MCF 10A (cell line): Measurements from ENCODE around the gene PFN2. TPM values are rescaled to one million over a fixed set of nuclear protein-coding genes. Genes with fewer than 3 reads are reported as not detected.

Experiments used
- BruUV-seq: library from RNA; stranded (reverse); fragments of 400-500 nt; replicated peaks from 2 replicates; lab custom pipeline; 2021; lab: Mats Ljungman, UMichigan
- CTCF ChIA-PET: fragments of 300-600 bp; sonication (Branson Sonifier 250); formaldehyde crosslinking; extraction: SDS; loops from one replicate; lab custom pipeline; 2021; ENCODE audit warnings: antibody characterized with exemption, inconsistent platforms; lab: Yijun Ruan, JAX
- POLR2A ChIA-PET: fragments of 300-600, 350-650 bp; sonication (Branson Sonifier 250); formaldehyde crosslinking; extraction: SDS; loops from one replicate; lab custom pipeline; 2020; ENCODE audit warnings: antibody characterized with exemption, inconsistent platforms; lab: Yijun Ruan, JAX
- DNase-seq: peaks from one replicate; pipeline ENCODE4 v3.0.0-alpha.2; 2018; ENCODE audit not compliant: unreplicated experiment
- H3K27ac Mint-ChIP-seq: one replicate; pipeline ENCODE4 v1.8.0; 2022; ENCODE audit warnings: mild to moderate bottlenecking, low read depth, mixed read lengths; ENCODE audit not compliant: unreplicated experiment
- H3K27me3 Mint-ChIP-seq: one replicate; pipeline ENCODE4 v1.8.0; 2022; ENCODE audit warnings: mixed read lengths; ENCODE audit not compliant: insufficient read depth, unreplicated experiment
- H3K36me3 Mint-ChIP-seq: one replicate; pipeline ENCODE4 v1.8.0; 2022; ENCODE audit warnings: mild to moderate bottlenecking, moderate library complexity, mixed read lengths; ENCODE audit not compliant: insufficient read depth, unreplicated experiment
- H3K4me1 Mint-ChIP-seq: one replicate; pipeline ENCODE4 v1.8.0; 2022; ENCODE audit warnings: mixed read lengths; ENCODE audit not compliant: insufficient read depth, unreplicated experiment
- H3K4me3 Mint-ChIP-seq: one replicate; pipeline ENCODE4 v1.8.0; 2022; ENCODE audit warnings: mild to moderate bottlenecking, moderate library complexity, mixed read lengths; ENCODE audit not compliant: unreplicated experiment
- H3K9me3 Mint-ChIP-seq: one replicate; pipeline ENCODE4 v1.8.0; 2022; ENCODE audit warnings: mixed read lengths; ENCODE audit not compliant: unreplicated experiment
- intact Hi-C: fragments of 100-400 bp; cut with micrococcal nuclease; formaldehyde crosslinking; loops from 2 replicates; pipeline ENCODE4 v1.14.1; 2022
- total RNA-seq: library from RNA; stranded (reverse); gene quantifications from 2 replicates; pipeline ENCODE4 v1.2.3, GENCODE V29; 2022
- TF ChIP-seq, protein P1 (sequence below): fragments of 200-600 bp; IDR thresholded peaks from one replicate; pipeline ENCODE4 v1.8.0; 2022; ENCODE audit warnings: antibody characterized with exemption, mild to moderate bottlenecking; ENCODE audit not compliant: unreplicated experiment

Gene PFN2
- total RNA-seq, 1 experiment from 2014 or later: 117 TPM

DNA sequence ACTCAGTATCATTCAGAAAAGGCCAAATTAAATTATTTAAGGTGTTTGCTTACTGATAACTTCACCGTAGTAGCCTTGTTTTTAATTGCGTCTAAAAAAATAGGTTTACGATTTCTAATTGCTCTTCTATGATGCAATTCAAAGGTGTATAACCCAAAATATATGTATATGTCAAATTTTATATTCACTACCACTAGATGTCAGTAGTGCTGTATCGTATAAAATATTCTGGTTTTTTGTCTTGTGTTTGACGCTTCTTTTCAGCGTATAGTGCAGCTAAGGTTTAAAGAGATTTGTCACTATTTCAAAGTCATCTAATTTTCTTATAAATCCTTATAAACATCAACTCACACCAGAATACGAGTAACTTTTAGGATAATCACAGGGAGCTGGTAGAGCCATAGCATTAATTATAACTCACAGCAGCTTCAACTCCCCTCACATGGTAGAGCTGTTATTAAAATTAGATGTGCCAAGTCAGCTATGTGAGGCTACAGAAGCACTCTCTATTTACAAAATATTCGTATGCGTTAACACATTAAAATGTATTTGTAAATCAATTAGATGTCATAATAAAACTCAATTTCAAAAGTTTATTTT is 3.5 kb downstream of the PFN2 start:
- ChIA-PET POLR2A (interaction anchor here (0.6 to 9.7 kb wide), 7 partner anchors 73 to 442 kb away, joined by 3 to 119 read pairs (median 3); partner anchors contain the start of genes COMMD2 and TSC22D2), CTCF (interaction anchor here (0.5 to 8.4 kb wide), 16 partner anchors 9 to 545 kb away, joined by 3 to 110 read pairs (median 3); no protein-coding TSS in a partner anchor)
- Mint-ChIP-seq H3K4me3 (peak overlapping the region; percentile 80), H3K27me3 (no peaks in the 10 kb centered on the region), H3K9me3 (no peaks in the 10 kb centered on the region), H3K27ac (peak overlapping the region; percentile 23), H3K4me1 (peaks cover 26% of the 10 kb centered on the region), H3K36me3 (peaks cover 37% of the 10 kb centered on the region)
- TF ChIP-seq, protein P1, sequence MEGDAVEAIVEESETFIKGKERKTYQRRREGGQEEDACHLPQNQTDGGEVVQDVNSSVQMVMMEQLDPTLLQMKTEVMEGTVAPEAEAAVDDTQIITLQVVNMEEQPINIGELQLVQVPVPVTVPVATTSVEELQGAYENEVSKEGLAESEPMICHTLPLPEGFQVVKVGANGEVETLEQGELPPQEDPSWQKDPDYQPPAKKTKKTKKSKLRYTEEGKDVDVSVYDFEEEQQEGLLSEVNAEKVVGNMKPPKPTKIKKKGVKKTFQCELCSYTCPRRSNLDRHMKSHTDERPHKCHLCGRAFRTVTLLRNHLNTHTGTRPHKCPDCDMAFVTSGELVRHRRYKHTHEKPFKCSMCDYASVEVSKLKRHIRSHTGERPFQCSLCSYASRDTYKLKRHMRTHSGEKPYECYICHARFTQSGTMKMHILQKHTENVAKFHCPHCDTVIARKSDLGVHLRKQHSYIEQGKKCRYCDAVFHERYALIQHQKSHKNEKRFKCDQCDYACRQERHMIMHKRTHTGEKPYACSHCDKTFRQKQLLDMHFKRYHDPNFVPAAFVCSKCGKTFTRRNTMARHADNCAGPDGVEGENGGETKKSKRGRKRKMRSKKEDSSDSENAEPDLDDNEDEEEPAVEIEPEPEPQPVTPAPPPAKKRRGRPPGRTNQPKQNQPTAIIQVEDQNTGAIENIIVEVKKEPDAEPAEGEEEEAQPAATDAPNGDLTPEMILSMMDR: peak; percentile 47
- no TSS peak for BruUV-seq
- DNase-seq: peak; percentile 75
- intact Hi-C loops: loop anchor here (1.0 to 5.0 kb wide), 5 partner anchors 30 to 530 kb away; partner anchors contain the start of gene TSC22D2

DNA sequence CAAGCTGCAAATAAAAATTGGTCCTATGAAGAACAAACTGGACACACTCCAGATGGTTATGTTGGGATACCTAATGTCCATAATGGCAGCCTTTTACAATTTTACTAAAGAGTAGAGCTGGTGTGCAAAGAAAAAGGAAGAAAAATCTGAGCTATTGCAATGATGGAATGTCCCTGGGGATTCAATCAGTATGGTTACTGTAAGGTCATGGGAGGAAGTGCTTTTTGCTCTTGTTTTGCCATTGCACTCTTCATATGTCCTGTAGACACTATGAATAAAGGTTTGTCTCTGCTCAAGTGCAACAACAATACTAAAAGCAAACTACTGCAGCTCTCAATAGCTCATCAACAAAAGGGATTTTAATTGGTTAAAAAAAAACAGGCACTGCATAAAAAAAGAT is 5.4 kb downstream of the PFN2 start:
- BruUV-seq: no TSS peak

DNA sequence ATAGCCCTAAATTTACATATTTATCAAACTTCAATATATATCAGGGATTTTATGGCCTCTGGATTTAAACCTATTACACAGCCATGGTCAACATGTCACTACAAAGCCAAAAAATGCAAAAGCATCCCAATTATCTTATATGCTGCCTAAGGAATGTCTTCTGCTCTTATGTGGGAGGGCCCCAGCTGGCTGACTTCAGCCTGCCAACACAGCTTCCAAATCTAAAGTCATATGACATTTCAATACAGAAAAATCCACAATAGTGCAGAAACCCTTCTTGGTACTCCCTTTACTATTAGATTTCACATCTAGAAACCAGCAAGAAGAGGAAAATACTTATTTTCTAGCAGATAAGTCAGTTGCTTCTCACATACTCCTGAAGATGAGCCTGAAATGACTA is 6.4 kb downstream of the PFN2 start:
- no TSS peak for BruUV-seq
- Mint-ChIP-seq H3K27ac (peak overlapping the region; percentile 28), H3K27me3 (no peaks in the 10 kb centered on the region), H3K36me3 (peaks cover 46% of the 10 kb centered on the region), H3K4me1 (peaks cover 18% of the 10 kb centered on the region), H3K9me3 (no peaks in the 10 kb centered on the region), H3K4me3 (no peak overlapping the region)
- TF ChIP-seq, protein P1: no peak
- CTCF ChIA-PET: interaction anchor here (0.6 to 8.4 kb wide), 5 partner anchors 28 to 308 kb away, joined by 3 to 110 read pairs (median 32); no protein-coding TSS in a partner anchor
- no peak for DNase-seq
- POLR2A ChIA-PET: interaction anchor here (1.4 to 9.7 kb wide), 2 partner anchors 218 to 256 kb away, joined by 4 to 119 read pairs; no protein-coding TSS in a partner anchor
- intact Hi-C loops: no loop called here

More for the DNA sequence above, 5.4 kb downstream of the PFN2 start:
- no peak for DNase-seq
- TF ChIP-seq, protein P1: no peak
- intact Hi-C loops: loop anchor here (5.0 kb wide), 2 partner anchors 442 to 532 kb away; partner anchors contain the start of gene TSC22D2
- Mint-ChIP-seq H3K4me1 (peaks cover 19% of the 10 kb centered on the region), H3K9me3 (no peaks in the 10 kb centered on the region), H3K36me3 (peaks cover 46% of the 10 kb centered on the region), H3K27me3 (no peaks in the 10 kb centered on the region), H3K27ac (no peak overlapping the region), H3K4me3 (no peak overlapping the region)
- ChIA-PET CTCF (interaction anchor here (0.6 to 8.4 kb wide), 9 partner anchors 10 to 448 kb away, joined by 3 to 110 read pairs (median 6); no protein-coding TSS in a partner anchor), POLR2A (interaction anchor here (9.7 kb wide), 1 partner anchor 217 kb away, joined by 119 read pairs; no protein-coding TSS in a partner anchor)

DNA sequence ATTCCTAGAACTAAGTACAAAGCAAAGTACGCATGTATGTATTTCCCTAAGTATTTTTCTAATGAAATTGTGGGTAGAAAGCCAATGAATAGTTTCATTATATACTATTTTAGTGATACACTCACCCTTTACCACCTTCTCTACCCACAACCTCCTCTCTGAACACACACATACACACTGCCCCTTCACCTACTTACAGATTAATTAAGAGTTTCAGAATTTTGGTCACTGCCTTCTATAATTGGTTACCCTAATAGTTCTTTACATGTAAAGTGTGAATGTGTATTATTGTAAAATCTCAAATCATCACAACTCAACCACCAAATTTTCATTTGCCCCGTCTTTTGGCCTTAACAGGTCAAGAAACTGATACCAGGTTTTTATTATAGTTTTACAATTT is 7.2 kb downstream of the PFN2 start:
- BruUV-seq: no TSS peak
- H3K36me3 Mint-ChIP-seq: peaks cover 50% of the 10 kb centered on the region
- H3K4me1 Mint-ChIP-seq: peaks cover 14% of the 10 kb centered on the region

More for the DNA sequence above, 7.2 kb downstream of the PFN2 start:
- ChIA-PET POLR2A (interaction anchor here (0.9 to 1.6 kb wide), 3 partner anchors 8 to 583 kb away, joined by 3 to 8 read pairs (median 4); partner anchors contain the start of genes EIF2A, PFN2 and SERP1), CTCF (interaction anchor here (0.6 to 8.4 kb wide), 3 partner anchors 27 to 309 kb away, joined by 3 to 110 read pairs (median 21); no protein-coding TSS in a partner anchor)
- H3K9me3 Mint-ChIP-seq: no peaks in the 10 kb centered on the region
- no peaks in the 10 kb centered on the region for H3K27me3 Mint-ChIP-seq
- TF ChIP-seq, protein P1: no peak
- DNase-seq: no peak
- no peak overlapping the region for H3K4me3 Mint-ChIP-seq
- peak overlapping the region; percentile 28 for H3K27ac Mint-ChIP-seq
- intact Hi-C loops: no loop called here
